AG10803 (cell line): ENCODE results near the gene CDH12.

ENCODE experiments used
- DNase-seq: peaks from one replicate; pipeline ENCODE4 v3.0.0; 2010; ENCODE audit warnings: low read depth
- H3K4me3 ChIP-seq: 2 replicates; pipeline ENCODE4 v1.5.1; 2011; ENCODE audit warnings: mild to moderate bottlenecking, low read length, control low read depth
- TF ChIP-seq, protein P1 (sequence below): conservative IDR thresholded peaks from 2 replicates; pipeline ENCODE4 v1.5.1; 2011; ENCODE audit warnings: mild to moderate bottlenecking, low read length, control low read depth, inconsistent platforms

CDH12 gene

GRCh38 chr5:21918451-21918850 is 934.7 kb downstream of the CDH12 start:
- TF ChIP-seq, protein P1, sequence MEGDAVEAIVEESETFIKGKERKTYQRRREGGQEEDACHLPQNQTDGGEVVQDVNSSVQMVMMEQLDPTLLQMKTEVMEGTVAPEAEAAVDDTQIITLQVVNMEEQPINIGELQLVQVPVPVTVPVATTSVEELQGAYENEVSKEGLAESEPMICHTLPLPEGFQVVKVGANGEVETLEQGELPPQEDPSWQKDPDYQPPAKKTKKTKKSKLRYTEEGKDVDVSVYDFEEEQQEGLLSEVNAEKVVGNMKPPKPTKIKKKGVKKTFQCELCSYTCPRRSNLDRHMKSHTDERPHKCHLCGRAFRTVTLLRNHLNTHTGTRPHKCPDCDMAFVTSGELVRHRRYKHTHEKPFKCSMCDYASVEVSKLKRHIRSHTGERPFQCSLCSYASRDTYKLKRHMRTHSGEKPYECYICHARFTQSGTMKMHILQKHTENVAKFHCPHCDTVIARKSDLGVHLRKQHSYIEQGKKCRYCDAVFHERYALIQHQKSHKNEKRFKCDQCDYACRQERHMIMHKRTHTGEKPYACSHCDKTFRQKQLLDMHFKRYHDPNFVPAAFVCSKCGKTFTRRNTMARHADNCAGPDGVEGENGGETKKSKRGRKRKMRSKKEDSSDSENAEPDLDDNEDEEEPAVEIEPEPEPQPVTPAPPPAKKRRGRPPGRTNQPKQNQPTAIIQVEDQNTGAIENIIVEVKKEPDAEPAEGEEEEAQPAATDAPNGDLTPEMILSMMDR, result no peak
- no peak for DNase-seq
- H3K4me3 ChIP-seq, result no peak overlapping the region

- TF ChIP-seq, protein P1, result no peak
- no peak overlapping the region for H3K4me3 ChIP-seq
- no peak for DNase-seq
These were observed 942.4 kb downstream of the CDH12 start for GRCh38 chr5:21910731-21911130.

- TF ChIP-seq, protein P1, result no peak
- H3K4me3 ChIP-seq, result no peak overlapping the region
- no peak for DNase-seq
These were observed 957.3 kb downstream of the CDH12 start for GRCh38 chr5:21895766-21896350.

DNA sequence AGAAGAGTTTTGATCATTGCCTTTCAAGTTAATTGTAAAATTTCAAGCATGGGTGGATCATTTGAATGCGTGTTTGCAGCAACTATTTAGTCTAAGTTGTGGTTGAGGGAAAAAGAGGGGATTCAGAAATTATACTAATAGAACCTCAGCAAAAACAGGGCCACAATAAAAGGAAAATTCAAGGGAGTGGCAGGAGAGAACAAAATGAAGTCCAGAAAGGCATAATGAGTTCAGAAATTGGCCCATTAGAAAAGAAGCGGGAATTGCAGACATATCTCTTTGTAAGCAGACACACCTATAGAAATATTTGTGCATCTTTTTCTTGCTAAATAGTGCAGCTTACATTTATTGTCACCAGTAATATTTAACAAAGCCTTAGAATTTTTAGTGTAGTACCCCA is 960.0 kb downstream of the CDH12 start:
- TF ChIP-seq, protein P1, result no peak
- no peak overlapping the region for H3K4me3 ChIP-seq
- no peak for DNase-seq

DNA sequence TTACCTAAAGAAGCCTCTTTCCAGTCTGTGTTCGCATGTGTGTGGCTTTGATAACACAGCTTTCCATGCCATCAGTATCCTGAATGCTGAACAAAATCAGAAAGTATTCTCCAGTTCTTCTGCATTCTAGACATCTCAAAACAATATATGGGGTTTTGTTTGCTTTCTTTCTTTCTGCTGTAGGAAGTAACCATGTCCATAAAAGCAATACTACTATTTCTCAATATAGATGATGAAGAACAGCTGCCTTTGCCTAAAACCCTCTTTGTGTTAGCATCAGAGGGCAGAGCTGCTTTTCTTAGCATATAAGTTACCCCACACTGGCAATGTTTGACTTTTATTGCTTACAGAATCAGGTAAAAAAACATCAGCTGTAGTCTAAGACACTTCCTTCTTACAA is 963.6 kb downstream of the CDH12 start:
- TF ChIP-seq, protein P1, result no peak
- DNase-seq, result no peak
- H3K4me3 ChIP-seq, result no peak overlapping the region

DNA sequence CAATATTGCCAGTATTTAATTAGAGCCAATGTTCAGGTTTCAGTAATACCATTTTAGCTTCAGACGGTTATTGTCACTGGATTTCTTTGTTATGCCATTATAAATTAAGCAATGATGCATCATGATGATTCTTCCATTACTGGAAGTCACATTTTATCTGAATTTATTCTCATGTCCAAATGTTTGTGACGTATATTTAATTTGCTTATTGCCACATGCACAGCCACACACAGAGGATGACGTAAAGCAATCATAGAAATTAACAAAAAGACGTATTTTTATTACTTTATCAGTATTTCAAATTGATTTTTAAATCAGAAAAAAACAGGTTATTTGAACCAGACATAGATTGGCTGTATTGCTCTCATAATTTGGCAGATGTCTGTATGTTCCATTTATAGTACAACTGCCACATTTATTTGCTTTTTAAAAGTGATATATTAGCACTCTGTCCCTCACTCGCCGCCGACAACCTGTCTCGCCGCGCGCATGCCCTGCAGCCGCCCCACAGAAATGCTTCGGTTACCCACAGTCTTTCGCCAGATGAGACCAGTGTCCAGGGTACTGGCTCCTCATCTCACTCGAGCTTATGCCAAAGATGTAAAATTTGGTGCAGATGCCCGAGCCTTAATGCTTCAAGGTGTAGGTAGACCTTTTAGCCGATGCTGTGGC is 970.9 kb downstream of the CDH12 start:
- TF ChIP-seq, protein P1, result no peak
- no peak overlapping the region for H3K4me3 ChIP-seq
- no peak for DNase-seq

DNA sequence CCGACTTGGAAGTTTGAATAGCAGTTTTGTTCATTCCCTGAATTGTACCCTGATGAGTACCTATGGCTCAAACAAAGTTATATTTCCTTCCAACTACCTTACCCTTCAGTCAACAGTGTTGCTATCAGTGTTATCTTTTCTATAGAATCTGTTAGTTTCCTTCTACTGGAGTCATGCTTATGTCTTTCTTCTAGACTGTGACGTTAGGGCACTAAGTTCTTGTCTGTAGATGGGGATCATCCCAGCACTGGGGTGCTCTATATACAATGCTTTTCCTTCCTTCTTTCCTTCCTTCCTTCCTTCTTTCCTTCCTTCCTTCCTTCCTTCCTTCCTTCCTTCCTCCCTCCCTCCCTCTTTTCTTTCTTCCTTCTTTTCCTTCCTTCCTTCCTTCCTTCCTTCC is 973.0 kb downstream of the CDH12 start:
- no peak overlapping the region for H3K4me3 ChIP-seq
- DNase-seq, result no peak
- TF ChIP-seq, protein P1, result no peak
